Activated T-helper 1 cell treated with anti-CD3 and anti-CD28 coated beads, Interleukin-12 subunit alpha, Interleukin-12 subunit beta, Interleukin-2, Interleukin-4 antibody, amounts not matched to agents 30 ng/mL and 10 ng/mL and 1 ng/mL, durations not matched to agents 14 hours and 24 hours and 36 hours (primary cell): ENCODE results near the gene MRI1. TPM values are rescaled to one million over a fixed set of nuclear protein-coding genes. Genes with fewer than 3 reads are reported as not detected.

Experiments used
- DNase-seq: peaks from one replicate; pipeline ENCODE4 v3.0.0; 2021; ENCODE audit warnings: low spot score
- H3K27ac Mint-ChIP-seq: one replicate; pipeline ENCODE4 v1.8.0; 2021; ENCODE audit warnings: mild to moderate bottlenecking, mixed read lengths
- H3K27me3 Mint-ChIP-seq: one replicate; pipeline ENCODE4 v1.8.0; 2022; ENCODE audit warnings: mild to moderate bottlenecking, moderate library complexity, mixed read lengths; ENCODE audit not compliant: insufficient read depth
- H3K36me3 Mint-ChIP-seq: one replicate; pipeline ENCODE4 v1.8.0; 2021; ENCODE audit warnings: low read depth, mixed read lengths
- H3K4me1 Mint-ChIP-seq: one replicate; pipeline ENCODE4 v1.8.0; 2021; ENCODE audit warnings: low read depth, mixed read lengths
- H3K4me3 Mint-ChIP-seq: one replicate; pipeline ENCODE4 v1.8.0; 2021; ENCODE audit warnings: mild to moderate bottlenecking, moderate library complexity, mixed read lengths
- H3K9me3 Mint-ChIP-seq: one replicate; pipeline ENCODE4 v1.8.0; 2021; ENCODE audit warnings: mixed read lengths
- intact Hi-C: fragments of 100-400 bp; cut with micrococcal nuclease; formaldehyde crosslinking; loops from one replicate; pipeline ENCODE4 v1.15.1; 2024
- total RNA-seq: library from RNA; stranded (reverse); gene quantifications from 2 replicates; pipeline ENCODE4 v1.2.3, GENCODE V29; 2022

Gene MRI1
- total RNA-seq, 1 donor from 2014 or later: 46.5 TPM

GRCh38 chr19:13799669-13800068, 35.3 kb downstream of the MRI1 start:
- intact Hi-C loops: loop anchor here (5.0 kb wide), 1 partner anchor 153 kb away; the partner anchor contains the start of gene DCAF15
- no peak for DNase-seq
- peaks cover 19% of the 10 kb centered on the region for H3K4me1 Mint-ChIP-seq
- H3K27me3 Mint-ChIP-seq: no peaks in the 10 kb centered on the region
- no peak overlapping the region for H3K27ac Mint-ChIP-seq
- no peak overlapping the region for H3K4me3 Mint-ChIP-seq
- H3K9me3 Mint-ChIP-seq: no peaks in the 10 kb centered on the region
- H3K36me3 Mint-ChIP-seq: peaks cover 8% of the 10 kb centered on the region

DNA sequence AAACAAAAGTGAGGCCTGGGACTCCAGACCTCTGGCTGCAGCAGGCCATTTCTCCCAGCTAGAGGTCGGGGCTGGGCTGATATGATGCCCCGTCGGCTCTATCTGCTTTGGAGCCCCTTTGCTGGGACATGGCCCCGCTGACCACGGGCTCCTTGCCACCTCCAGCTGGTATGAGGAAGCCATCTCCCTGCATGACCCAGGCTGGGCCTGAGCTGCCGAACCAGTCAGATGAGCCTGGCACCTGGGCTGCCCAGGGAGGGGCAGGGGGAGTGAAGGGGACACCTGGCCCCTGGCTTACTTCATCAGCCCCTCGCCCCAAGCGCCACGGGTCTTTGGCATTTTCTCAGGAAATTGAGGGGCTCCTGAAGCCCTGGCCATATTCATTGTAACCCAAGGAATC, 38.7 kb downstream of the MRI1 start:
- no peaks in the 10 kb centered on the region for H3K27me3 Mint-ChIP-seq

DNA sequence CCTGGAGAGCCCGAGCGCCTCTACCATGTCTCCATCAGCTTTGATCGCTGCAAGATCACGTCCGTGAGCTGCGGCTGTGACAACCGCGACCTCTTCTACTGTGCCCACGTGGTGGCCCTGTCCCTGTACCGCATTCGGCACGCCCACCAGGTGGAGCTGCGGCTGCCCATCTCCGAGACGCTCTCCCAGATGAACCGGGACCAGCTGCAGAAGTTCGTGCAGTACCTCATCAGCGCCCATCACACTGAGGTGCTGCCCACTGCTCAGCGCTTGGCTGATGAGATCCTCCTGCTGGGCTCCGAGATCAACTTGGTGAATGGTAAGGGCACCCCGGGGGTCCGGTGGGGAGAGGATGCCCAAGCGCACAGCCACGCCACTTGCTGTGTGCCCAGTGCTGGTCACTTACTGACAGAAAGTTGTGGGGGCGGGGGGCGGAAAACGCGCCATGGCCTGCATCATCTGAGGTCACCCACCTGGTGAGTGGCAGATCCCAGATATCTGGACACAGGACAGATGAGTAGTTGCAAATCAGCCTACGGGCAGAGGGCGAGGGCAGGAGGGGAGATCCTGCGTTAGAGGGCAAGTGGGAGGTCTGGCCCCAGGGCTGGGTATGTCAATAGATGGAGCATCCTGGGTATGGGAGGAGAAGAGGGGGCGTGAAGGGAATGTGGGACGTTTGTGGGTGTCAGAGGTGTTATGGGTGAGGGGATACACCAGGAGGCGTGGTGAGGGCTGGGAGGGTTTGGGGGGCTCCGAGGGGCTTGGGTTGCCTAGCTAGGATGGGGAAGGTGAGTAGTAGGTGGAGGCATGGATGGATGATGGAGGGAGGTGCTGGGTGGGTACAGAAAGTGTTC, 40.7 kb downstream of the MRI1 start:
- Mint-ChIP-seq H3K36me3 (peaks cover 17% of the 10 kb centered on the region), H3K4me3 (no peak overlapping the region), H3K4me1 (peaks cover 5% of the 10 kb centered on the region), H3K9me3 (no peaks in the 10 kb centered on the region), H3K27ac (no peak overlapping the region), H3K27me3 (no peaks in the 10 kb centered on the region)
- intact Hi-C loops: no loop called here
- DNase-seq: no peak

More for the DNA sequence above, 38.7 kb downstream of the MRI1 start:
- Mint-ChIP-seq H3K9me3 (no peaks in the 10 kb centered on the region), H3K4me1 (peaks cover 5% of the 10 kb centered on the region), H3K36me3 (peaks cover 11% of the 10 kb centered on the region), H3K27ac (no peak overlapping the region), H3K4me3 (no peak overlapping the region)
- intact Hi-C loops: no loop called here
- no peak for DNase-seq

GRCh38 chr19:13806728-13807127, 42.4 kb downstream of the MRI1 start:
- Mint-ChIP-seq H3K27me3 (no peaks in the 10 kb centered on the region), H3K27ac (no peak overlapping the region), H3K4me1 (peaks cover 5% of the 10 kb centered on the region), H3K36me3 (peaks cover 10% of the 10 kb centered on the region), H3K4me3 (no peak overlapping the region), H3K9me3 (no peaks in the 10 kb centered on the region)
- intact Hi-C loops: no loop called here
- no peak for DNase-seq

- intact Hi-C loops: no loop called here
- Mint-ChIP-seq H3K27ac (no peak overlapping the region), H3K9me3 (no peaks in the 10 kb centered on the region), H3K4me1 (peaks cover 5% of the 10 kb centered on the region), H3K27me3 (no peaks in the 10 kb centered on the region), H3K4me3 (no peak overlapping the region), H3K36me3 (peaks cover 10% of the 10 kb centered on the region)
- DNase-seq: no peak
Observed at GRCh38 chr19:13807421-13808021, 43.2 kb downstream of the MRI1 start.

DNA sequence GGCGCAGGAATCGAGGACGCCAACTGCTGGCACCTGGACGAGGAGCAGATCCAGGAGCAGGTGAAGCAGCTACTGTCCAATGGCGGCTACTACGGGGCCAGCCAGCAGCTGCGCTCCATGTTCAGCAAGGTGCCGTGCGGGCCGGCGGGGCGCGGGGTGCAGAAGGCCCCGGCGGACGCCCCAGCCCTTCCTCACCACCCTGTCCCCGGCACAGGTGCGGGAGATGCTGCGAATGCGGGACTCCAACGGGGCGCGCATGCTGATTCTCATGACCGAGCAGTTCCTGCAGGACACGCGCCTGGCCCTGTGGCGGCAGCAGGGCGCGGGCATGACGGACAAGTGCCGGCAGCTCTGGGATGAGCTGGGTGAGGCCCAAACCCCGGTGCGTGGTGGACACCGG, 44.5 kb downstream of the MRI1 start:
- Mint-ChIP-seq H3K36me3 (peaks cover 16% of the 10 kb centered on the region), H3K4me1 (peaks cover 5% of the 10 kb centered on the region), H3K27ac (no peak overlapping the region), H3K9me3 (no peaks in the 10 kb centered on the region), H3K4me3 (no peak overlapping the region), H3K27me3 (no peaks in the 10 kb centered on the region)
- intact Hi-C loops: no loop called here
- no peak for DNase-seq

- H3K36me3 Mint-ChIP-seq: peaks cover 14% of the 10 kb centered on the region
- H3K27me3 Mint-ChIP-seq: no peaks in the 10 kb centered on the region
- no peak for DNase-seq
- H3K4me1 Mint-ChIP-seq: no peaks in the 10 kb centered on the region
- no peaks in the 10 kb centered on the region for H3K9me3 Mint-ChIP-seq
- intact Hi-C loops: no loop called here
- H3K4me3 Mint-ChIP-seq: no peak overlapping the region
- no peak overlapping the region for H3K27ac Mint-ChIP-seq
Observed at GRCh38 chr19:13812544-13812943, 48.2 kb downstream of the MRI1 start.

- Mint-ChIP-seq H3K9me3 (no peaks in the 10 kb centered on the region), H3K27me3 (no peaks in the 10 kb centered on the region), H3K4me1 (peaks cover 1% of the 10 kb centered on the region), H3K4me3 (no peak overlapping the region), H3K36me3 (peaks cover 14% of the 10 kb centered on the region), H3K27ac (no peak overlapping the region)
- no peak for DNase-seq
- intact Hi-C loops: no loop called here
Observed at GRCh38 chr19:13813147-13813546, 48.8 kb downstream of the MRI1 start.

GRCh38 chr19:13814550-13814949, 50.2 kb downstream of the MRI1 start:
- intact Hi-C loops: no loop called here
- Mint-ChIP-seq H3K4me1 (peaks cover 5% of the 10 kb centered on the region), H3K36me3 (peaks cover 10% of the 10 kb centered on the region), H3K9me3 (no peaks in the 10 kb centered on the region), H3K27ac (no peak overlapping the region), H3K4me3 (no peak overlapping the region), H3K27me3 (no peaks in the 10 kb centered on the region)
- no peak for DNase-seq

DNA sequence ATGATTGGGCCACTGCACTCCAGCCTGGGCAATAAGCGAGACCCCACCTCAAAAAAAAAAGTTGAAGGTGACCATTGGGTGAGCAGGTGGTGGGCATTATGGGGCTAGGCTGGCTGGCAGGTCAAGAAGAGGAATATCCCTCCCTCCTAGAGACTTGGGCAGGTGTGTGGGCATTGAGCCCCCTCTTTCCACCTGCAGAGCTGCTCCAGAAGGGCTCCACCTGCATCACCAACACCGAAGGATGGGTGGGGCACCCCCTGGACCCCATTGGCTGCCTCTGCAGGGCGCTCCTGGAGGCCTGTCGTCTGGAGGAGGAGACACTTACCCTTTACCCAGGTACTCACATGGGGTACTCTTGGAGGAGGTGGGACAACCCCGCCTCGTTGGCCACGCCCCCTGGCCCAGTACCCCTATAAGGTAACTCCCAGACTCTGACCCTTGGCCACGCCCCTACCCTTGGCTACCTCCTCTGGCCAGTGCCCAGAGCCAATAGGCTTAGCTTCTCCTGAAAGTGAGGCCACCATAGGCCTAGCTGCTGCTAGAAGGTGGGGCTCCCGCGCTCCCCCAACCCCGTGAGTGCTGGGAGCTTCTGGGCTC, 52.8 kb downstream of the MRI1 start:
- intact Hi-C loops: no loop called here
- peaks cover 12% of the 10 kb centered on the region for H3K36me3 Mint-ChIP-seq
- DNase-seq: no peak
- no peaks in the 10 kb centered on the region for H3K27me3 Mint-ChIP-seq
- no peak overlapping the region for H3K27ac Mint-ChIP-seq
- no peak overlapping the region for H3K4me3 Mint-ChIP-seq
- no peaks in the 10 kb centered on the region for H3K9me3 Mint-ChIP-seq
- H3K4me1 Mint-ChIP-seq: peaks cover 5% of the 10 kb centered on the region

GRCh38 chr19:13817615-13818371, 53.5 kb downstream of the MRI1 start:
- intact Hi-C loops: no loop called here
- H3K4me3 Mint-ChIP-seq: peak overlapping the region; percentile 7
- no peaks in the 10 kb centered on the region for H3K27me3 Mint-ChIP-seq
- no peak for DNase-seq
- peaks cover 12% of the 10 kb centered on the region for H3K36me3 Mint-ChIP-seq
- peaks cover 5% of the 10 kb centered on the region for H3K4me1 Mint-ChIP-seq
- H3K9me3 Mint-ChIP-seq: no peaks in the 10 kb centered on the region
- no peak overlapping the region for H3K27ac Mint-ChIP-seq

DNA sequence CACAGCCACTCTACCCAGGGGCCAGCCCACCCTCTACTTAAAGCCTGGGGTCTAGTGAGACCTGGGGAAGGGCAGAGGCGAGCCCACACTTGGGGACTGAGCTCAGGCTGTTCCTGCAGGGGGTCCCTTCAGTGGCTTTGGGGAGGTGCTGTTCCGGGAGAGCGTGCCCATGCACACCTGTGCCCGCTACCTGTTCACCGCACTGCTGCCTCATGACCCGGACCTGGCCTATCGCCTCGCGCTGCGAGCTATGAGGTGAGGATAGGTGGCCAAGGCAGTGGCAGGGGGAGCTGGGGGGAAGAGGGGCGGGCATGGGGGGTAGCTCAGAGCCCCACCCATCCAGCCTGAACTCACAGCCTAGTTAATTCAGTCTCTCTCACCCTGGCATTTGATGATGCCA, 54.9 kb downstream of the MRI1 start:
- intact Hi-C loops: no loop called here
- no peak overlapping the region for H3K4me3 Mint-ChIP-seq
- DNase-seq: no peak
- no peaks in the 10 kb centered on the region for H3K27me3 Mint-ChIP-seq
- H3K4me1 Mint-ChIP-seq: peaks cover 5% of the 10 kb centered on the region
- no peaks in the 10 kb centered on the region for H3K9me3 Mint-ChIP-seq
- no peak overlapping the region for H3K27ac Mint-ChIP-seq
- peaks cover 8% of the 10 kb centered on the region for H3K36me3 Mint-ChIP-seq

DNA sequence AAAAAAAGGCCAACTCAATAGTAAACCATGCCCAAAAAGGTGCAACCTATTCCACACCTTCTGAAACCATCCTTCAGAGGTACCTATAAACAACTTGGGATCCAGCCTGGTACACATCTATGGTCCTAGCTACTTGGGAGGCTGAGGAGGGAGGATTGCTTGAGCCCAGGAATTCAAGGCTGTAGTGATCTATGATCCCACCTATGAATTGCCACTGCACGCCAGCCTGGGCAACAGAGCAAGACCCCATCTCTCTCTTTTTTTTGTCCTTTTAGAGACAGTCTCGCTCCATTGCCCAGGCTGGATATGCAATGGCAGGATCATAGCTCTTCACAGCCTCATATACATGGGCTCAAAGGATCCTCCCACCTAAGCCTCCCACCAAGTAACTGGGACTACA, 57.0 kb downstream of the MRI1 start:
- Mint-ChIP-seq H3K9me3 (no peaks in the 10 kb centered on the region), H3K36me3 (peaks cover 6% of the 10 kb centered on the region), H3K4me3 (no peak overlapping the region), H3K4me1 (peaks cover 10% of the 10 kb centered on the region), H3K27me3 (no peaks in the 10 kb centered on the region), H3K27ac (no peak overlapping the region)
- intact Hi-C loops: no loop called here
- no peak for DNase-seq
